GM19463 (cell line): ENCODE data around the gene HPSE.

Source experiments
- ATAC-seq: cut with Tn5 transposase; IDR thresholded peaks from one replicate; pipeline ENCODE4 v1.9.1; 2021; ENCODE audit warnings: mild to moderate bottlenecking, moderate library complexity; ENCODE audit not compliant: unreplicated experiment

Gene HPSE

GRCh38 chr4:83251447-83251830 lies 83.2 kb downstream of the HPSE start:
- no peak for ATAC-seq

GRCh38 chr4:83250687-83251446 lies 83.8 kb downstream of the HPSE start:
- ATAC-seq = no peak

DNA sequence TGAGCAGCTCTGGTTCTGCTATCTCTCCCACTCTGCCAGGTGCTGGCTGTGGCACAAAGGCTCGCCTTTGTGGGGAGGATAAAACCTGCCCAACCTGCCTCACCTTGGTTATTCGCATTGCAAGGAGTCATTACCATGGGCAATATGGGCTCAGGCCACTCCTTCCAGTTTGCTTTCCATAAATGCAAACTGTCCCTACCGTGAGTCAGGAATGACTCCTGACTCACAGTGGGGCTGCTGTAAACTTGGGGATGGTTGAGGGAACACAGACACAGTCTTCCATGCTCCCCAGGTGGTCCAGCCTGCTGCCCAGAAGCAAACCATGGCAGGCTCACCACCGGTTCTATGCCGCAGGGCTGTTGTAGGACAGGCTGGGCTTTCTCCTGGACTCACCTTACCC lies 86.2 kb downstream of the HPSE start:
- ATAC-seq = no peak

- ATAC-seq = no peak
These were observed 87.0 kb downstream of the HPSE start for GRCh38 chr4:83247415-83248357.
